OCI-LY1 (cell line): ENCODE results near the gene MAGI1.

Source experiments
- H2AFZ ChIP-seq: fragments of 200-600 bp; sonication (generic), shearing (Covaris generic); 2 replicates; pipeline ENCODE4 v1.6.0; 2014; ENCODE audit warnings: antibody characterized with exemption, mild to moderate bottlenecking, low read length
- H3F3A ChIP-seq: fragments of 200-600 bp; sonication (generic), shearing (Covaris generic); 2 replicates; pipeline ENCODE4 v1.6.0; 2014; ENCODE audit warnings: mild to moderate bottlenecking, antibody characterized with exemption, low read length, moderate library complexity; ENCODE audit not compliant: insufficient read depth
- H3K27ac ChIP-seq: fragments of 200-600 bp; sonication (generic); 2 replicates; pipeline ENCODE4 v1.5.1; 2014; ENCODE audit warnings: low read length, mixed run types, mild to moderate bottlenecking, low read depth; ENCODE audit not compliant: poor library complexity, severe bottlenecking
- H3K27me3 ChIP-seq: fragments of 200-600 bp; sonication (generic); 2 replicates; pipeline ENCODE4 v1.6.0; 2014; ENCODE audit warnings: antibody characterized with exemption, mild to moderate bottlenecking, low read length, moderate library complexity; ENCODE audit not compliant: insufficient read depth
- H3K36me3 ChIP-seq: fragments of 200-600 bp; sonication (generic); 2 replicates; pipeline ENCODE4 v1.6.1; 2014; ENCODE audit warnings: mild to moderate bottlenecking, antibody characterized with exemption, low read length, moderate library complexity, mixed read lengths; ENCODE audit not compliant: insufficient read depth
- H3K4me1 ChIP-seq: fragments of 200-600 bp; sonication (generic); 2 replicates; pipeline ENCODE4 v1.5.1; 2014; ENCODE audit warnings: mild to moderate bottlenecking, low read length, moderate library complexity; ENCODE audit not compliant: insufficient read depth, severe bottlenecking
- H3K4me2 ChIP-seq: fragments of 200-600 bp; sonication (generic), shearing (Covaris generic); 2 replicates; pipeline ENCODE4 v1.6.1; 2014; ENCODE audit warnings: low read length
- H3K4me3 ChIP-seq: fragments of 200-600 bp; sonication (generic); 2 replicates; pipeline ENCODE4 v1.5.1; 2014; ENCODE audit warnings: low read length, low read depth, mild to moderate bottlenecking, mixed read lengths; ENCODE audit not compliant: poor library complexity, severe bottlenecking
- H3K79me2 ChIP-seq: fragments of 200-600 bp; shearing (Covaris generic); 2 replicates; pipeline ENCODE4 v1.6.1; 2016; ENCODE audit warnings: mixed run types, low read length, mixed read lengths; ENCODE audit not compliant: insufficient read depth
- H3K9ac ChIP-seq: fragments of 200-600 bp; sonication (generic), shearing (Covaris generic); 2 replicates; pipeline ENCODE4 v1.6.1; 2014; ENCODE audit warnings: mild to moderate bottlenecking, low read length, mixed read lengths
- H3K9me2 ChIP-seq: fragments of 200-600 bp; sonication (generic), shearing (Covaris generic); 2 replicates; pipeline ENCODE4 v1.6.1; 2014; ENCODE audit warnings: low read depth, mild to moderate bottlenecking, low read length, mixed read lengths
- H3K9me3 ChIP-seq: fragments of 200-600 bp; shearing (Covaris generic); 2 replicates; pipeline ENCODE4 v1.6.1; 2014; ENCODE audit warnings: low read length, mixed read lengths
- H4K20me1 ChIP-seq: fragments of 200-600 bp; sonication (generic), shearing (Covaris generic); 2 replicates; pipeline ENCODE4 v1.6.0; 2016; ENCODE audit warnings: mild to moderate bottlenecking, low read length; ENCODE audit not compliant: insufficient read depth
- EZH2 ChIP-seq: fragments of 200-600 bp; sonication (generic), shearing (Covaris generic); IDR thresholded peaks from 2 replicates; pipeline ENCODE4 v1.8.0; 2017; ENCODE audit warnings: borderline replicate concordance, mixed run types, mild to moderate bottlenecking, antibody characterized with exemption, low read length, moderate library complexity, mixed read lengths
- TF ChIP-seq, protein P1 (sequence below): fragments of 200-600 bp; sonication (generic), shearing (Covaris generic); IDR thresholded peaks from 2 replicates; pipeline ENCODE4 v1.5.1; 2017; ENCODE audit warnings: mild to moderate bottlenecking, antibody characterized with exemption, low read length, moderate library complexity, mixed read lengths

The MAGI1 gene

GRCh38 chr3:65524584-65524983 is 514.1 kb downstream of the MAGI1 start:
- Histone ChIP-seq H3K79me2 (no peaks in the 10 kb centered on the region), H3K27me3 (no peaks in the 10 kb centered on the region), H4K20me1 (no peaks in the 10 kb centered on the region), H3K9me3 (no peaks in the 10 kb centered on the region), H3F3A (no peaks in the 10 kb centered on the region), H2AFZ (no peak overlapping the region), H3K9ac (no peak overlapping the region), H3K4me3 (no peak overlapping the region), H3K4me1 (no peaks in the 10 kb centered on the region), H3K4me2 (no peak overlapping the region), H3K27ac (no peak overlapping the region), H3K36me3 (no peaks in the 10 kb centered on the region), H3K9me2 (no peaks in the 10 kb centered on the region)
- TF ChIP-seq EZH2, result no peak
- TF ChIP-seq, protein P1, sequence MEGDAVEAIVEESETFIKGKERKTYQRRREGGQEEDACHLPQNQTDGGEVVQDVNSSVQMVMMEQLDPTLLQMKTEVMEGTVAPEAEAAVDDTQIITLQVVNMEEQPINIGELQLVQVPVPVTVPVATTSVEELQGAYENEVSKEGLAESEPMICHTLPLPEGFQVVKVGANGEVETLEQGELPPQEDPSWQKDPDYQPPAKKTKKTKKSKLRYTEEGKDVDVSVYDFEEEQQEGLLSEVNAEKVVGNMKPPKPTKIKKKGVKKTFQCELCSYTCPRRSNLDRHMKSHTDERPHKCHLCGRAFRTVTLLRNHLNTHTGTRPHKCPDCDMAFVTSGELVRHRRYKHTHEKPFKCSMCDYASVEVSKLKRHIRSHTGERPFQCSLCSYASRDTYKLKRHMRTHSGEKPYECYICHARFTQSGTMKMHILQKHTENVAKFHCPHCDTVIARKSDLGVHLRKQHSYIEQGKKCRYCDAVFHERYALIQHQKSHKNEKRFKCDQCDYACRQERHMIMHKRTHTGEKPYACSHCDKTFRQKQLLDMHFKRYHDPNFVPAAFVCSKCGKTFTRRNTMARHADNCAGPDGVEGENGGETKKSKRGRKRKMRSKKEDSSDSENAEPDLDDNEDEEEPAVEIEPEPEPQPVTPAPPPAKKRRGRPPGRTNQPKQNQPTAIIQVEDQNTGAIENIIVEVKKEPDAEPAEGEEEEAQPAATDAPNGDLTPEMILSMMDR, result no peak

DNA sequence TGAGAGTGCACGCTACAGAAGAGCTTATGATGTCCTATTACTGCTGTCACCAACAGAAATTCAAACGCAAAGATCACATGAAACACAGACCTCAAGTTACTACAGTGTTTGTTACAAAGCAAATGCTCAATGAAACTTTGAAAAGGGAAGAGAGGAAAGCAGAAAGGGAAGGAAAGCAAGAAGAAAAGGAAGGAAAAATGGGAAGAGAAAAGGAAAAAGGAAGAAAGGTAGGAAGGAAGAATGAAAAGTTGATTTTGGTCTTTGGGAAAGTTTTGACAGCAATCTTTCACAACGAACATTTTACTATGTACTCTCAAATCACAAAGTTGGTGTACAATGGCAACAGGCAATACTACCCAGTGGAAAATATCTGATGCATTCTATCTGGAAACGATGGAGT is 514.8 kb downstream of the MAGI1 start:
- Histone ChIP-seq H3F3A (no peaks in the 10 kb centered on the region), H4K20me1 (no peaks in the 10 kb centered on the region), H2AFZ (no peak overlapping the region), H3K27ac (no peak overlapping the region), H3K9me3 (no peaks in the 10 kb centered on the region), H3K4me3 (no peak overlapping the region), H3K4me2 (no peak overlapping the region), H3K9ac (no peak overlapping the region), H3K27me3 (no peaks in the 10 kb centered on the region), H3K4me1 (no peaks in the 10 kb centered on the region), H3K9me2 (no peaks in the 10 kb centered on the region), H3K79me2 (no peaks in the 10 kb centered on the region), H3K36me3 (no peaks in the 10 kb centered on the region)
- TF ChIP-seq, protein P1, result no peak
- no peak for TF ChIP-seq EZH2

DNA sequence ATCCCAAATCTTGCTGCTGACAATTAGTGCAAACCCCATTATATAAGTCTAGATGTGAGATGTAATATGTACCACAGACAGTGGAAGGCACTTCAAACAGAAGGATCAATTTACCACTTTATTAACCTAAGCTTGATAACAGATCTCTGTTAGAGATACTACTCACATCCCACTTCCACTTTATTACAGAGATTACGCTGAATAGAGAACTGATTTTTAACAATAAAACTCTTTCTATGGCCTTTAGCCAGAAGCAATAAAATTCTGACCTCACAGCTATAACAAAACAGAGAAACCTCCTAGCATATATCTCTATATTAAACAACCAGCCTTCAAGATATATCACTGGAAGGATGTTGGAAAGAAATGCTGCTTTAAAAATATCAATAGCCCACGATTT is 517.7 kb downstream of the MAGI1 start:
- no peak overlapping the region for H2AFZ ChIP-seq
- H3F3A ChIP-seq, result no peaks in the 10 kb centered on the region
- no peaks in the 10 kb centered on the region for H3K4me1 ChIP-seq
- no peak overlapping the region for H3K27ac ChIP-seq
- H3K36me3 ChIP-seq, result no peaks in the 10 kb centered on the region
- H3K9ac ChIP-seq, result no peak overlapping the region
- H3K27me3 ChIP-seq, result no peaks in the 10 kb centered on the region
- TF ChIP-seq, protein P1, result no peak
- no peak for TF ChIP-seq EZH2
- H4K20me1 ChIP-seq, result no peaks in the 10 kb centered on the region
- H3K4me2 ChIP-seq, result no peak overlapping the region
- no peaks in the 10 kb centered on the region for H3K79me2 ChIP-seq
- H3K9me2 ChIP-seq, result no peaks in the 10 kb centered on the region
- no peaks in the 10 kb centered on the region for H3K9me3 ChIP-seq
- H3K4me3 ChIP-seq, result no peak overlapping the region
